GM12872 (cell line): ENCODE results near the gene CFAP46.

Experiments used
- TF ChIP-seq, protein P1 (sequence below): IDR thresholded peaks from 3 replicates; pipeline ENCODE4 v1.5.1; 2011; ENCODE audit warnings: low read depth, mild to moderate bottlenecking, low read length, moderate library complexity; ENCODE audit not compliant: insufficient read depth

Gene CFAP46

DNA sequence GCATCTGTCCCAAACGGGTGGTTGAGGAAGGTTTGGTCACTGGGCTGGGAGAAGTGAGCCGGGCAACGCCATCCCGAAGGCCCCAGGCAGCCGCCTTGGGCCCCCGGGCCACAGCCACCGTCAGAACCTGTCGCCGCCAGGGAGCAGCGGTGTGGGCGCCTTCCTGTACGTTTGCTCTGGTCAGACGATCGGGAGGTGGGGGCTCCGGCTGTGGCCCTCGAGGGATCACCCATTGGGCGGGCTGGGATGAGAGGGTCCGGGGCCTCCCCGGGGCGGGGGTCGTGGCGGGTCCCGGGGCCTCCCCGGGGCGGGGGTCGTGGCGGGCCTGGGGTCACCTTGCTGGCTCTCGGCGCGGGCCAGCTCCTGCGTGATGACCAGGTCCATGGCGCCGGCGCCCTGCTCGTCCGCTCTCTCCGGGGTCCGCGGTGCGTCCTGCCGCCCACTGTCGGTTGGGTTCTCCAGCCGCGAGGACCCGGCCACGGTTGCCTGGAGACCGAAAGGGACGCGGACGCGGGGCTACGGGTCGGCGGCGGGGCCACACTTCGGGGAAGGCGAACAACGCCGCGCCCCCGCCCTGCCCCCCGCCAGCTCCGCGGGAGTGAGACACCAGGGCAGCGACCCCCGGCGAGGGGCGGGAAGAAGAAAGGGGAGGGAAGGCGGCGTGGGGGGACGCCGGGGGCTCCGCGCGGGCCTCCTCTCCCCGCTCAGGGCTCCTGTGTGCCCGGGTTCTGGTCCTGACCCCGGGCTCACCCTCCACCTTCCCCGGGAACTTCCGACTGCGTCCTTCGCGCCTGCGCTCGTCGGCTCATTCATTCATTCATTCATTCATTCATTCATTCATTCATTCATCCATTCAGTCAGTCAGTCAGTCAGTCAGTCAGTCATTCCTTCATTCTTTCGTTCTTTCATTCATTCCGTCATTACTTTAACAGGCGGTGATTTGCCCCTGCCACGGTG lies at the start of gene CFAP46:
CFAP46 (minus strand) TSS at position 470 of the 957 bp plus-strand sequence; CDS start at position 384, 86 bp downstream.
- TF ChIP-seq, protein P1, sequence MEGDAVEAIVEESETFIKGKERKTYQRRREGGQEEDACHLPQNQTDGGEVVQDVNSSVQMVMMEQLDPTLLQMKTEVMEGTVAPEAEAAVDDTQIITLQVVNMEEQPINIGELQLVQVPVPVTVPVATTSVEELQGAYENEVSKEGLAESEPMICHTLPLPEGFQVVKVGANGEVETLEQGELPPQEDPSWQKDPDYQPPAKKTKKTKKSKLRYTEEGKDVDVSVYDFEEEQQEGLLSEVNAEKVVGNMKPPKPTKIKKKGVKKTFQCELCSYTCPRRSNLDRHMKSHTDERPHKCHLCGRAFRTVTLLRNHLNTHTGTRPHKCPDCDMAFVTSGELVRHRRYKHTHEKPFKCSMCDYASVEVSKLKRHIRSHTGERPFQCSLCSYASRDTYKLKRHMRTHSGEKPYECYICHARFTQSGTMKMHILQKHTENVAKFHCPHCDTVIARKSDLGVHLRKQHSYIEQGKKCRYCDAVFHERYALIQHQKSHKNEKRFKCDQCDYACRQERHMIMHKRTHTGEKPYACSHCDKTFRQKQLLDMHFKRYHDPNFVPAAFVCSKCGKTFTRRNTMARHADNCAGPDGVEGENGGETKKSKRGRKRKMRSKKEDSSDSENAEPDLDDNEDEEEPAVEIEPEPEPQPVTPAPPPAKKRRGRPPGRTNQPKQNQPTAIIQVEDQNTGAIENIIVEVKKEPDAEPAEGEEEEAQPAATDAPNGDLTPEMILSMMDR, result no peak

DNA sequence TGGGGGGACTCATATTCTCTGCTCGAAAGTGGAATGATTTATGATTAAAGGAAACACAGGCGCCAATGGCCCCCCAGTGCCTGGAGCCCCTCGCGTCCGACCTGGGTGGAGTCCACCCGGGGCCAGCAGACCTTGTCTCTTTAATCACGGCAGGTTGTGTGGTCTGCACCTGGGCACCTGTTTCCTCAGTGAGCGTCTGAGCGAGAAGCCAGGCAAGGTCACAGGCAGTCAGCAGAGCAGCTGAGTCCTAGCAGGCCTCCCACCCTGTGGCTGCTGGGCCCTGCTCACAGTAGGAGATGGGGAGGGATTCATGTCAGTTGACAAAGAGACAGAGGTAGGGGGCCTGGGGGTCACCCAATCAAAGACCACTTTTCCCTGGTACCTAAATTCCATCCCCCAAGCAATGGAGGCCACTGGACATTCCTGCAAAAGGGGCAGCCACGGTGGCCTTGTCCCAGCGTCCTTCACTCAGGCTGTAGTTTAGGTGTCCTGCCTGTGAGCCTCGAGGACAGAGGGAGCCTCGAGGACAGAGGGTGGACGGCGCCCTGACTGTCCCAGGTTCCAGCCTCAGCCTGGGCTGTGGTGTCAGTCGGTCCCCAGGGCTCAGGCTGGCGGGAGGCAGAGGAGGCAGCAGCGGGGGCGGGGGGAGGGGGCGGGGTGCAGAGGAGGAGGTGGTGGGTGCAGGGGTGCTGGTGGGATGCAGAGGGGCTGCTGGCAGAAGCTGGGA lies 49.5 kb upstream of the CFAP46 start:
- TF ChIP-seq, protein P1, result no peak

DNA sequence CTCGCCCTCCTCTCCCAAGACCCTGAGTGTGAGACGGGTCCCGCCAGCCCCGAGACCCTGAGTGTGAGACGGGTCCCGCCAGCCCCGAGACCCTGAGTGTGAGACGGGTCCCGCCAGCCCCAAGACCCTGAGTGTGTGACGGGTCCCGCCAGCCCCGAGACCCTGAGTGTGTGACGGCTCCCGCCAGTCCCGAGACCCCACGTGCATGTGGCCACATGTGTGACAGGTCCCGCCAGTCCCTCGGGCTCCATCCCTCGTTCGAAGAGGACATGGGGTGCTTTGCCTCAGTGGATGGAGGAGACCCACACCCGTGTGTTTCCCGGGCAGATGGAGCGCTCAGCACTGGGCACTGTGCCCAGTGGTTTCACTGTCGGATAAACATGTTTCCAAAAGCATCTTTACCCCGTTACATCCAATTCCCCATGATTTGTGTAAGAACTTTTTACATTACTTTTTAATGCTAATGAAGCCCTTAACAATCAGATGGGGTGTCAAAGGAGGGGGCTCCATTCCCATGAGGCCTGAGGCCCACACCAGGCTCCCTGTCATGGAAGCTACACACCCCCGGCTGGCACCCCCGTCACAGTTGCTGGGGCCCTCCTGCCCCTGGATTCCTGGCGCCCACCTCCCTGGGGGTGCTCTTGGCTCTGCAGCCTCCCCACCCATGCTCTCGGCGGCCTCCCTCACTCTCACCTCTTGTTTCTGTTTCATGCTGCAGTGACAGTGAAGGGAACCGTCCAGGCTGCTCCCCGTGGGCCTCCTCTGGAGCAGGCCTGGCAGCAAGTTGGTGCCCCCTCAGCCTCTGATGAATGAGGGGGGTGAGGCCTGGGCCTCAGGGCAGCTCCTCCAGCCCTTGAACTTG lies 48.5 kb upstream of the CFAP46 start:
- TF ChIP-seq, protein P1, result no peak

DNA sequence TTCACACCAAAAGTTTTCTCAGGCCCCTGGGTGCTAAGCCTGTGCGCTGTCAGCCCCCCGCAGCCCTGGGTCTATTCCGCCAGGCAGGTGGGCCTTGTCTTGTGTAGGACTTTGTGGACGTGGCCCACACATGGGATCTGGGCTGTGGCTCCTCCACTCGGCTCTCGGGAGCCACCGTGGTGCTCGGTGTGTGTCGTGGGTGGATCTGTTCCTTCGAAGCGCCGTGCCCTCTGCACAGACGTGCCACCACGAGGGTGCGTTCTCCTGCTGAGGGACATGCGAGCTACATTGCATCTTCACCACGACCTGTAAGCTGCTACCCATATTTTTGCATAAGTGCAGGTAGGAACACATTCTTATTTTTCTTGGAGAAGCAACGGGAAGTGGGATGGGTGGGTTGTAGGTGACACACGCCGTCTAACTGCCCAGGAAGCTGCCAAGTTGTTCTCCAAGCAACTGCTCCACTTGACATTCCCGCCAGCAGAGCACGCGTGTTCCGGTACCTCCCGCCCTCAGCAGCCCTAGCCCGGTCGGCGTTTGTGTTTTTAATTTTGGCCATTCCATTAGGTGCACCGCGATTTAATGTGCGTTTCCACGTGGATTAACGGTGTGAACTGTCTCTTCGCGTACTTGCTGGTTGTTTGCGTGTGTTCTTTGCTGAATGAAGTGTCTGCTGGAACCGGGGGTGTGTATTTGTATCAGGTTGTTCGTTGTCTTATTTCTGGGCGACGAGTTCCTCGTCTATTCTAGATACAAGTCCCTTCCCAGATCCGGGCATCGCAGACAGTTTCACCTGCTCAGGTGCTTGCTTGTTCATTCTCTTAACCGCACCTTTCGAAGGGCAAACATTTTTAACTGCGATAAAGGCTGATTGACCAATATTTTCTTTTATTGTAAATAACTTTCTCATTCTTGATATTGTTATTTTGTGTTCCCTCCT lies 47.4 kb upstream of the CFAP46 start:
- TF ChIP-seq, protein P1, result no peak

DNA sequence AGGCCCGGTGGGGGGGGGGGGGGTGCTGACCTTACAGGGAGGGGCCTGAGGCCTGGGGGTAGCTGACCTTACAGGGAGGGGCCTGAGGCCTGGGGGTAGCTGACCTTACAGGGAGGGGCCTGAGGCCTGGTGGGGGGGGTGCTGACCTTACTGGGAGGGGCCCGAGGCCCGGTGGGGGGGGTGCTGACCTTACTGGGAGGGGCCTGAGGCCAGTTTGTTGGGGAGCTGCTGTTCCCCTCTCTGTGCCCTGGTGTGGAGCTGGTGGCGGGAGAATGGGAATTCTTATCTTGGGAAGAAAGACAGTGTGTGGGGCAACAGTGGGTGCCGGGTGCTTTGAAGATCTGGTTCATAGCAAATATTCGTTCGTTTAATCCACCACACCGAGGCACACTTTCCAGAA lies 46.6 kb upstream of the CFAP46 start:
- TF ChIP-seq, protein P1, result no peak

DNA sequence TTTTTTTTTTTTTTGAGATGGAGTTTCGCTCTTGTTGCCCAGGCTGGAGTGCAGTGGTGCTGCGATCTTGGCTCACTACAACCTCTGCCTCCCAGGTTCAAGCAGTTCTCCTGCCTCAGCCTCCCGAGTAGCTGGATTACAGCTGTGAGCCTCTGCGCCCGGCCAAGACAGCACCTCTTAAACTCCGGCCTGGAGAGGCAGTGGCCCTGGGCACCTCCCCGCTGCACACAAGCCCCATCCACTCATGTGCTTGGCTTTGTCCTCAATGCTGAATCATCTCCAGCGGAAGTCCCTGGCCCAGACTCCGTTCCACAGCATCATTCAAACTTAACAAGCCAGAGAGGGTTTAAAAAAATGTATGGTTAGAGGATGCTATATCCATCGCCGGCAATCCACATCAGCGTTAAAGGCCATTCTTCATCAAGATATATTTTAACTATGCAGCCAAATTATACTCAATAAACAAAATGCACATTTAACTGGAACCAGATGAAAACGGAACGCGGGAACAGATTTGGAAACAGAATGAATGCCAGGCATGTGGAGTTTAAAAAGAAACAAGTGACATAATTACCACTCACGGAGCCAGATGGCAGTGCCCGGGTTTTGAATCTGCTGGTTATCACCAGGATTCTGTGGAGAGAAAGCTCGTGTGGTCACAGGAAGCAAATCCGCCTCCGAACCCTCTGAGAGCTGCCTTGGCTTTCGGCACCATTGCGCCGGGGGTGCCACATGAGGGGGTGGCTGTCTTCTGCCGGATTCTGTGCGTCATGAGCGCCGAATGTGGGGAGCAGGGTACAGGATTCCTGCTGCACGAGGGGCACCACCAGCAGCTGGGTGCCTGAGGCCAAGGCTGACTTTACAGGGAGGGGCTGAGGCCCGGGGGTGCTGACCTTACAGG lies 45.6 kb upstream of the CFAP46 start:
- TF ChIP-seq, protein P1, result no peak
